Thyroid gland (tissue), 4 donors: ENCODE results near the gene ACTA2.

Experiments used
- CTCF ChIP-seq, 6 experiments: fragments of 200-600 bp in 3 of 6; fragments of 450-650 bp in 3 of 6; sonication (generic) in 3 of 6; IDR thresholded peaks; one replicate each; pipeline ENCODE4 v1.5.1; 2016 to 2019; ENCODE audit warnings: antibody characterized with exemption in 6 of 6, mild to moderate bottlenecking in 2 of 6, inconsistent platforms in 1 of 6, moderate library complexity in 1 of 6
- POLR2A ChIP-seq, 2 donors: fragments of 450-650 bp; IDR thresholded peaks; one replicate each; pipeline ENCODE4 v1.6.1; 2017; ENCODE audit warnings: antibody characterized with exemption in 2 of 2, mild to moderate bottlenecking in 2 of 2, moderate library complexity in 1 of 2

GRCh38 chr10:88968391-88968790 lies 15.8 kb upstream of the ACTA2 start:
- no peak for TF ChIP-seq CTCF (IDR thresholded peaks at IDR 0.05)
- TF ChIP-seq POLR2A (IDR thresholded peaks at IDR 0.05) = peak in 1 of 2 donors; percentile 37
